HFFc6 (cell line): ENCODE data around the gene FOXK1. TPM values are rescaled to one million over a fixed set of nuclear protein-coding genes. Genes with fewer than 3 reads are reported as not detected.

ENCODE experiments used
- DNase-seq: peaks from one replicate; pipeline ENCODE4 v3.0.0-alpha.2; 2018
- H3K27ac Mint-ChIP-seq: 2 replicates; pipeline ENCODE4 v1.8.0; 2020; ENCODE audit warnings: mild to moderate bottlenecking, mixed read lengths
- H3K27me3 Mint-ChIP-seq: 2 replicates; pipeline ENCODE4 v1.8.0; 2021; ENCODE audit warnings: mild to moderate bottlenecking, moderate library complexity, mixed read lengths; ENCODE audit not compliant: insufficient read depth
- H3K36me3 Mint-ChIP-seq: 2 replicates; pipeline ENCODE4 v1.8.0; 2021; ENCODE audit warnings: low read depth, mixed read lengths
- H3K4me1 Mint-ChIP-seq: 2 replicates; pipeline ENCODE4 v1.8.0; 2020; ENCODE audit warnings: low read depth, mixed read lengths
- H3K4me3 Mint-ChIP-seq: 2 replicates; pipeline ENCODE4 v1.8.0; 2020; ENCODE audit warnings: mild to moderate bottlenecking, moderate library complexity, mixed read lengths
- H3K9me3 Mint-ChIP-seq: 2 replicates; pipeline ENCODE4 v1.8.0; 2020; ENCODE audit warnings: mild to moderate bottlenecking, mixed read lengths
- CTCF ChIP-seq: fragments of 200-600 bp; sonication (generic); IDR thresholded peaks from 2 replicates; pipeline ENCODE4 v1.5.0; 2021; ENCODE audit warnings: antibody characterized with exemption, mild to moderate bottlenecking
- total RNA-seq, 6 experiments: library from RNA; stranded (reverse); fragmentation: NEBNext Ultra II Directional; extraction: Animal tissue kit (Norgen Biotek cat#: 25700); gene quantifications; 2 replicates in 1 of 6; 3 replicates in 5 of 6; pipeline ENCODE4 v1.2.3, GENCODE V29; 2021

The FOXK1 gene
- total RNA-seq, 6 experiments from 2014 or later: 33.8 to 39.4 (median 36.2) TPM

- Mint-ChIP-seq H3K9me3 (no peaks in the 10 kb centered on the region), H3K4me1 (peaks cover 25% of the 10 kb centered on the region), H3K4me3 (no peak overlapping the region), H3K36me3 (peaks cover 22% of the 10 kb centered on the region; the same call in 1 of the 2 replicates), H3K27ac (no peak overlapping the region), H3K27me3 (peaks cover 13% of the 10 kb centered on the region)
- DNase-seq: no peak
- no peak for TF ChIP-seq CTCF
Observed at GRCh38 chr7:4779118-4779517, 97.0 kb downstream of the FOXK1 start.

GRCh38 chr7:4781366-4782069, 99.4 kb downstream of the FOXK1 start:
- H3K4me3 Mint-ChIP-seq: no peak overlapping the region
- H3K27ac Mint-ChIP-seq: no peak overlapping the region
- peaks cover 15% of the 10 kb centered on the region for H3K4me1 Mint-ChIP-seq
- H3K27me3 Mint-ChIP-seq: peaks cover 1% of the 10 kb centered on the region
- peaks cover 13% of the 10 kb centered on the region; the same call in 1 of the 2 replicates for H3K36me3 Mint-ChIP-seq
- TF ChIP-seq CTCF: no peak
- DNase-seq: no peak
- H3K9me3 Mint-ChIP-seq: no peaks in the 10 kb centered on the region

GRCh38 chr7:4782333-4783291, 100.5 kb downstream of the FOXK1 start:
- H3K27ac Mint-ChIP-seq: no peak overlapping the region

GRCh38 chr7:4783292-4783652, 101.2 kb downstream of the FOXK1 start:
- H3K36me3 Mint-ChIP-seq: peaks cover 7% of the 10 kb centered on the region; the same call in 1 of the 2 replicates
- no peaks in the 10 kb centered on the region for H3K9me3 Mint-ChIP-seq
- no peak for DNase-seq
- no peak for TF ChIP-seq CTCF
- no peaks in the 10 kb centered on the region; the same call in 1 of the 2 replicates for H3K27me3 Mint-ChIP-seq
- H3K4me3 Mint-ChIP-seq: no peak overlapping the region
- no peak overlapping the region for H3K27ac Mint-ChIP-seq
- peaks cover 2% of the 10 kb centered on the region for H3K4me1 Mint-ChIP-seq

More at GRCh38 chr7:4782333-4783291, 100.5 kb downstream of the FOXK1 start:
- no peak for DNase-seq
- TF ChIP-seq CTCF: no peak
- Mint-ChIP-seq H3K9me3 (no peaks in the 10 kb centered on the region), H3K27me3 (peaks cover under 1% of the 10 kb centered on the region), H3K4me3 (no peak overlapping the region), H3K36me3 (peaks cover 7% of the 10 kb centered on the region; the same call in 1 of the 2 replicates), H3K4me1 (peaks cover 8% of the 10 kb centered on the region)

- TF ChIP-seq CTCF: no peak
- DNase-seq: no peak
- Mint-ChIP-seq H3K27ac (no peak overlapping the region), H3K4me1 (no peaks in the 10 kb centered on the region), H3K4me3 (no peak overlapping the region), H3K9me3 (no peaks in the 10 kb centered on the region), H3K27me3 (no peaks in the 10 kb centered on the region; the same call in 1 of the 2 replicates), H3K36me3 (peaks cover 7% of the 10 kb centered on the region; the same call in 1 of the 2 replicates)
Observed at GRCh38 chr7:4783762-4784351, 101.8 kb downstream of the FOXK1 start.
